AG04449 (cell line): Measurements from ENCODE around the gene C1QTNF8.
"Not testable (repeated sequence)": the region's sequence is repeated elsewhere in the genome, so short reads cannot be mapped to it uniquely, and the experiment has no call there.

ENCODE experiments used
- CTCF ChIA-PET: fragments of 350-600 bp; formaldehyde crosslinking; extraction: SDS; loops from one replicate; lab custom pipeline; 2021; ENCODE audit warnings: antibody characterized with exemption; lab: Yijun Ruan, JAX
- POLR2A ChIA-PET: fragments of 400-600, 350-600 bp; formaldehyde crosslinking; extraction: SDS; loops from one replicate; lab custom pipeline; 2020; ENCODE audit warnings: antibody characterized with exemption, inconsistent platforms; lab: Yijun Ruan, JAX
- DNase-seq: peaks from one replicate; pipeline ENCODE4 v3.0.0-alpha.2; 2010; ENCODE audit warnings: low read depth, low spot score
- H3K4me3 ChIP-seq: 2 replicates; pipeline ENCODE4 v1.5.1; 2011; ENCODE audit warnings: low read depth, mild to moderate bottlenecking, control low read depth, low read length
- CTCF ChIP-seq: IDR thresholded peaks from one replicate; pipeline ENCODE4 v1.5.1; 2011; ENCODE audit warnings: mild to moderate bottlenecking, moderate library complexity, low read length, control low read depth, inconsistent platforms; ENCODE audit not compliant: insufficient read depth; ENCODE audit errors: missing control alignments

The C1QTNF8 gene

GRCh38 chr16:1093284-1094123, 2.5 kb downstream of the C1QTNF8 start:
- CTCF ChIA-PET: no interaction called here
- TF ChIP-seq CTCF: no peak
- POLR2A ChIA-PET: no interaction called here

GRCh38 chr16:1092685-1093283, 3.3 kb downstream of the C1QTNF8 start:
- H3K4me3 ChIP-seq, DNase-seq, POLR2A ChIA-PET, CTCF ChIA-PET: not testable (repeated sequence)

More at GRCh38 chr16:1093284-1094123, 2.5 kb downstream of the C1QTNF8 start:
- DNase-seq: no peak
- no peak overlapping the region for H3K4me3 ChIP-seq

- DNase-seq: no peak
- ChIA-PET CTCF (no interaction called here), POLR2A (no interaction called here)
- TF ChIP-seq CTCF: no peak
- no peak overlapping the region for H3K4me3 ChIP-seq
Observed at GRCh38 chr16:1091992-1092552, 4.0 kb downstream of the C1QTNF8 start.

- no peak for TF ChIP-seq CTCF
- ChIA-PET CTCF (no interaction called here), POLR2A (no interaction called here)
- no peak overlapping the region for H3K4me3 ChIP-seq
- DNase-seq: no peak
Observed at GRCh38 chr16:1090620-1091587, 5.1 kb downstream of the C1QTNF8 start.

GRCh38 chr16:1089822-1090619, 6.0 kb downstream of the C1QTNF8 start:
- no peak for DNase-seq
- CTCF ChIA-PET: no interaction called here
- H3K4me3 ChIP-seq: no peak overlapping the region
- POLR2A ChIA-PET: no interaction called here
- no peak for TF ChIP-seq CTCF

- POLR2A ChIA-PET: no interaction called here
- TF ChIP-seq CTCF: no peak
- H3K4me3 ChIP-seq: no peak overlapping the region
- no peak for DNase-seq
- CTCF ChIA-PET: no interaction called here
Observed at GRCh38 chr16:1089439-1089821, 6.6 kb downstream of the C1QTNF8 start.
